ENCODE results near the gene CRLF3. TPM values are rescaled to one million over a fixed set of nuclear protein-coding genes. Genes with fewer than 3 reads are reported as not detected.

The CRLF3 gene
- 10 to 100 TPM; 40.3 to 42.5 TPM for total RNA-seq

- ChIA-PET POLR2A (interaction anchor here (0.6 to 9.1 kb wide), 10 partner anchors 9 to 95 kb away, joined by 3 to 126 read pairs (median 4); no protein-coding TSS in a partner anchor), CTCF (interaction anchor here (0.8 to 4.2 kb wide), 13 partner anchors 9 to 348 kb away, joined by 3 to 96 read pairs (median 6); partner anchors contain the start of gene GOSR1)
- Mint-ChIP-seq H3K4me1 (ENCODE audit: low read depth) (peaks cover 33% of the 10 kb centered on the region), H3K27me3 (no peaks in the 10 kb centered on the region), H3K9me3 (no peaks in the 10 kb centered on the region), H3K36me3 (ENCODE audit: low read depth) (peaks cover 2% of the 10 kb centered on the region), H3K27ac (peak within 1 kb of the TSS; percentile 96), H3K4me3 (peak within 1 kb of the TSS; percentile 86)
- peak; percentile 93 for ATAC-seq
- DNase-seq: peak; percentile 92
- peak; percentile 65 for TF ChIP-seq CTCF (IDR thresholded peaks at IDR 0.05)
- intact Hi-C loops (cut with micrococcal nuclease): no loop called here
These were observed at the start of gene CRLF3 for GRCh38 chr17:30824356-30825145. CRLF3 (minus strand) TSS chr17:30824692; CDS start chr17:30824651, 41 bp downstream.

GRCh38 chr17:30869005-30869404 is 44.5 kb upstream of the CRLF3 start:
- CTCF ChIA-PET: no interaction called here
- Mint-ChIP-seq H3K4me1 (ENCODE audit: low read depth) (no peaks in the 10 kb centered on the region), H3K36me3 (ENCODE audit: low read depth) (peaks cover 38% of the 10 kb centered on the region), H3K27me3 (no peaks in the 10 kb centered on the region), H3K4me3 (no peak overlapping the region), H3K9me3 (no peaks in the 10 kb centered on the region), H3K27ac (no peak overlapping the region)
- no peak for TF ChIP-seq CTCF (IDR thresholded peaks at IDR 0.05)
- ATAC-seq (no peak), DNase-seq (no peak)
- intact Hi-C loops (cut with micrococcal nuclease): no loop called here
- POLR2A ChIA-PET: interaction anchor here (1.5 kb wide), 1 partner anchor 25 kb away, joined by 3 read pairs; no protein-coding TSS in a partner anchor

- Mint-ChIP-seq H3K27me3 (no peaks in the 10 kb centered on the region), H3K27ac (no peak overlapping the region), H3K4me3 (no peak overlapping the region), H3K9me3 (no peaks in the 10 kb centered on the region), H3K36me3 (ENCODE audit: low read depth) (peaks cover 32% of the 10 kb centered on the region), H3K4me1 (ENCODE audit: low read depth) (no peaks in the 10 kb centered on the region)
- ATAC-seq (no peak), DNase-seq (no peak)
- ChIA-PET POLR2A (interaction anchor here (0.7 kb wide), 1 partner anchor 455 kb away, joined by 3 read pairs; no protein-coding TSS in a partner anchor), CTCF (no interaction called here)
- TF ChIP-seq CTCF (IDR thresholded peaks at IDR 0.05): no peak
- intact Hi-C loops (cut with micrococcal nuclease): no loop called here
These were observed 40.1 kb upstream of the CRLF3 start for GRCh38 chr17:30864636-30865035.

GRCh38 chr17:30858556-30859250 is 34.2 kb upstream of the CRLF3 start:
- ATAC-seq: no peak
- Mint-ChIP-seq H3K4me3 (no peak overlapping the region), H3K36me3 (ENCODE audit: low read depth) (peaks cover 32% of the 10 kb centered on the region), H3K9me3 (no peaks in the 10 kb centered on the region), H3K27ac (no peak overlapping the region), H3K27me3 (no peaks in the 10 kb centered on the region), H3K4me1 (ENCODE audit: low read depth) (no peaks in the 10 kb centered on the region)
- POLR2A ChIA-PET: no interaction called here
- CTCF ChIA-PET: no interaction called here
- intact Hi-C loops (cut with micrococcal nuclease): no loop called here
- DNase-seq: no peak
- TF ChIP-seq CTCF (IDR thresholded peaks at IDR 0.05): no peak

GRCh38 chr17:30854146-30854545 is 29.7 kb upstream of the CRLF3 start:
- Mint-ChIP-seq H3K27me3 (no peaks in the 10 kb centered on the region), H3K27ac (no peak overlapping the region), H3K36me3 (ENCODE audit: low read depth) (peaks cover 42% of the 10 kb centered on the region), H3K4me1 (ENCODE audit: low read depth) (no peaks in the 10 kb centered on the region), H3K9me3 (no peaks in the 10 kb centered on the region), H3K4me3 (no peak overlapping the region)
- CTCF ChIA-PET: no interaction called here
- DNase-seq (no peak), ATAC-seq (no peak)
- TF ChIP-seq CTCF (IDR thresholded peaks at IDR 0.05): no peak
- intact Hi-C loops (cut with micrococcal nuclease): no loop called here
- POLR2A ChIA-PET: no interaction called here
